PC-9 (cell line): Measurements from ENCODE around the gene POMGNT1.

Experiments
- CTCF ChIP-seq: fragments of 200-600 bp; sonication (generic); conservative IDR thresholded peaks from 2 replicates; pipeline ENCODE4 v1.6.1; 2017; ENCODE audit warnings: mixed run types, antibody characterized with exemption, mild to moderate bottlenecking, moderate library complexity
- EZH2 ChIP-seq: fragments of 200-600 bp; sonication (generic); IDR thresholded peaks from 2 replicates; pipeline ENCODE4 v1.8.0; 2017; ENCODE audit warnings: antibody characterized with exemption, low read depth

GRCh38 chr1:46183926-46184557, 14.2 kb downstream of the POMGNT1 start:
- TF ChIP-seq CTCF (no peak), EZH2 (no peak)
